Fibroblast of skin of scalp (primary cell): ENCODE data around the gene SELENOM.
"Not testable (repeated sequence)": the region's sequence is repeated elsewhere in the genome, so short reads cannot be mapped to it uniquely, and the experiment has no call there.

ENCODE experiments used
- DNase-seq: peaks from one replicate; pipeline ENCODE4 v3.0.0-alpha.2; 2013

Gene SELENOM

GRCh38 chr22:31104869-31105268 lies 2.5 kb downstream of the SELENOM start:
- DNase-seq: no peak

GRCh38 chr22:31103899-31104694 lies 3.3 kb downstream of the SELENOM start:
- no peak for DNase-seq

- no peak for DNase-seq
Observed at GRCh38 chr22:31103111-31103510, 4.3 kb downstream of the SELENOM start.

GRCh38 chr22:31102441-31103081 lies 4.8 kb downstream of the SELENOM start:
- peak; percentile 86 for DNase-seq

DNA sequence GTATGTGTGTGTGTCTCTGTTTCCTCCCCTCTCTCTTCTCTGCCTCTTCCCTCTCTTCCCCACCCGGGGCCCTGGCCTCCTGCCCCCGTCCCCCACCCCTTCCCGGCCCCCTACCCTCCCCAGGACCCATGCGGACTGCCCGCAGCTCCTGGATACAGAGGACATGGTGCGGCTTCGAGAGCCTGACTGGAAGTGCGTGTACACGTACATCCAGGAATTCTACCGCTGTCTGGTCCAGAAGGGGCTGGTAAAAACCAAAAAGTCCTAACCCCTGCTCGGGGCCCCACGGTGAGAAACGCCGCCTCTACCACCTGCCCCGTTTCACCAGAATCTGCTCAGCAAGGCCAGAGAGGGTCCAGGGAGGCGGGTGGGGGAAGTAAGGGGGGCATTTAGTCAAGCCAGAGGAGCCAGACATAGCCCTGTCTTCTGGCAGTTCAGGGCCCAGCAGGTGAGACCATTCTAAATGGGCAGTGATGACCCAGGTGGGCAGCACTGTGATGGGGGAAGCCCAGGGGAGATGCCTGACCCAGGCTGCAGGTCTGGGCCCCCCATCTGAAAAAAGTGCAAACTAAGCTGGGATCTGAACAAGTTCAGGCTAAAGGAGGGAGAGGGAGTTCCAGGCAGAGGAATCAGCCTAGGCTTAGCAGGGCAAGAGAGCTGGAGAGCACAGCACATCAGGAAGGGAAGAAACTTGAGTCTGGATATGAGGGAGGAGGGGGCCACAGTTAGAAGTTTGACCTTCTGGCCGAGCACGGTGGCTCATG lies 6.4 kb downstream of the SELENOM start:
- DNase-seq: no peak

- no peak for DNase-seq
Observed at GRCh38 chr22:31099841-31100761, 7.3 kb downstream of the SELENOM start.

DNA sequence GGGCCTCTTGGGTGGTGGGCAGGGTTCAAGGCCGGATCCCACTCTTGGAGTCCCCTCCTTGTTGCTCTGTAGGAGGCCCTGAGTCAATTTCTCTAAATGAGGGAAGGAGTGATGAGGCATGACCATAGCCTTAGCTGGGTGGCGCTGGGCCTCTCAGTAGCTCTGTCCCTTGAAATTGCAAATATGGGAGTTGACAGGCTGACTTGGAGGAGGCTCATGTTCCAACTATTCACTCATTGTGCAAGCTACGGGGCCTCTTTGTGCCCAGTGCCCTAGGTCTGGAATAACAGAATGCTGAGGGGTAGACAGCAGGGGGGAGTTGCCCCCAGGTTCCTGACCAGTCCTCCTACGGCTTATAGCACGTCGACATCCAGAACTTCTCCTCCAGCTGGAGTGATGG lies 8.0 kb downstream of the SELENOM start:
- no peak for DNase-seq

DNA sequence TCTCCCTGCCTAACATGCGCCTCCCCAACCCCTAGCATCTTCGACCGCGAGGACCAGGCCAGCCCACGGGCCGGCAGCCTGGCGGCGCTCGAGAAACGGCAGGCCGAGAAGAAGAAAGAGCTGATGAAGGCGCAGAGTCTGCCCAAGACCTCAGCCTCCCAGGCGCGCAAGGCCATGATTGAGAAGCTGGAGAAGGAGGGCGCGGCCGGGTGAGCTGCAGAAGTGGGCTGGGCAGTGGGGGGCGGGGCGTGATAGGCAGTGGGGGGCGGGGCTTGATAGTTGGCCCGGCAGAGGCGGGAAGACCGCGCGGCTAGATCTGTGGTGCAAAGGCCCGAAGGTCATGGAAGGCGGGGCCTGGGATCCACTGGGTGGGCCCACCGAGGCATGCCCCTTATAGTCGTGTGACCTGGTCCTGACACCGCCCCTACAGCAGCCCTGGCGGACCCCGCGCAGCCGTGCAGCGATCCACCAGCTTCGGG lies 8.7 kb downstream of the SELENOM start:
- no peak for DNase-seq

DNA sequence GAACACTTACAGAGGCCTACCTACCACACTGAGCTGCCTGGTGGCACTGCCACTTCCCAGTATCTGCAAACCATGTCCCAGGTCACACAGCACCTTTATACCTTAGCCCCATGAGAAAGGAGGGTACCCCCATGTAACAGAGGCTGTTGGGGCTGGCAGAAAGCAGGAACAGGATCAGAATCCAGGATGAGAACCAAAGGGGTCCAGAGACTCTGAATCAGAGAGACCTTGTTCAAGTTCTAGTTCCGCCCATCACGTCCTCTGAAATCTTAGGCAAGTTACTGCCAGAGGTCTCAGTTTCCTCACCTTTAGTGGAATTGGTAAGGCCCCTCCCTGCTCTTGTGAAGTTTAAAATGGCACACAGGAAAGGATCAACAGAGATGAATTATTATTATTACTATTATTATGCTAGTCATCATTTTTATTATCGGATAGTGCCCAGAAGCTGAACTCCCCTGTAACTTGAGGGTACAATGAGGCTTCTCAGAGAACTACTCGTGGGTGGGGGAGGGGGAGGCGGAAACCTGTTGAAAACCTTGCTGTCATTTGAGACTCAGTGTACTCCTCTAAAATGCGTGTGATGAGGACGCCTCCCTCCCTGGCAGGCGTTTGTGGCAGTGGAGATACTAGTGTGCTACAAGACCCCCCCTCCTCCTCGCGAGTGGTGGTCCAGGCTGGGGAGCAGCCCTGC lies 9.3 kb downstream of the SELENOM start:
- DNase-seq: no peak

- DNase-seq: not testable (repeated sequence)
Observed at GRCh38 chr22:31097539-31097938, 9.8 kb downstream of the SELENOM start.

GRCh38 chr22:31096657-31097279 lies 10.6 kb downstream of the SELENOM start:
- no peak for DNase-seq

GRCh38 chr22:31095637-31096249 lies 11.6 kb downstream of the SELENOM start:
- no peak for DNase-seq

GRCh38 chr22:31094741-31095140 lies 12.6 kb downstream of the SELENOM start:
- DNase-seq: no peak

DNA sequence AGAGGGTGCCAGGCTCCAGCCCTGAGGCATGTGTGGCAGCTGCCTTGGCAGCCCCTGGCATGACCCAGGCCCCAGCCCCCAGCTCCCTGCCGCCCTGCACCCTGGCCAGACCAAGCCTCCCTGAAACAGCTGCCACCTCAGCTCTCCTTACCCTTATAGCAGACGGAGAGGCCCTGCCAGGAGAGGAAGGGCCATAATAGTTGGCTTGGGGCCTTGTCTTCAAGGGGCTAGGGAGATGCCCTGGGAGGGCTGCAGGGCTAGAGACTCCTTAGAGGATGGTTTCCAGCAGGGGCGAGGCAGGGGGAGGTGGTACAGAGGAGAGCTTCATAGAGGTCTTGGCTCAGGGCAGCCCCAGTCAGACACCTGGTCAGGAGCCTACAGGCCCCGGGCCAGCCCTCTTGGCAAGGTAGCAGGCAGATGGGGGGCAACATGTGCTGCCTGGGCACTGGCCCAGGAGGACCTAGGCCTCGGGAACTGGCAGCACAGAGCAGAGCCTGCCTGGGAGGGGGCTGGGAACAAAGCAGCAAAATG lies 13.3 kb downstream of the SELENOM start:
- DNase-seq: no peak

DNA sequence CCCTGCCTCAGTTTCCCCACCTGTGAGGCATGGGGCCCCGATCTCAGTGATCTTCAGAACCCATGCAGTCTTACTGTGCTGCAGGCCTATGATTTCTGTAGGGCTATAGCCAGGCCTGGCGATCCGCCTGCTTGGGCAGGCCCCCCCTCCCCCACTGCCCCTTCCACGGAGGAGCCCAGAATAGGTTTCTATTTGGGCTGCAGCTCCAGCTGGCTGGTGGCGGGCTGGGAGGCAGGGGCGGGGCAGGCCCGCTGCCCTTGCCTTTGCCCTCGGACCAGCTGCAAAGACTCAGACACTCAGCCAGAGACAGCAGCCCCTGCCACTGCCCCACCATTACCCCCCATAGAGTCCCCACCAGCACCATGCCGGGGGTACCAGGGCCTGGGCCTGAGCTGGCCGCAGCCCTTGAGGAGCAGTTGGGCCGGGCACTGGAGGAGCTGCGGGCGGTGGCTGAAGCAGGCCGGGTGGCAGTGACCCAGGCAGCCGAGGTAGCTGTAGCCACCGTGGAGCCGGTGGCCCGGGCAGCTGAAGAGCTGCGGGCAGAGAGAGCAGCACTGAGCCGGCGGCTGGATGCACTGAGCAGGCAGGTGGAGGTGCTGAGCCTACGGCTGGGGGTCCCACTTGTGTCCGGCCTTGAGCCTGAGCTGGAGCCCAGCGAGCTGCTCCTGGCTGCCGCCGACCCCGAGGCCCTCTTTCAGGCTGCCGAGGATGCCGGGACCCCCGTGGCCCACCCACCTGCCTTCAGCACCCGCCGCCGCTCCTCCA lies 14.1 kb downstream of the SELENOM start:
- DNase-seq: no peak

- no peak for DNase-seq
Observed at GRCh38 chr22:31092161-31092560, 15.2 kb downstream of the SELENOM start.

GRCh38 chr22:31091106-31091975 lies 16.0 kb downstream of the SELENOM start:
- no peak for DNase-seq
